Ectodermal cell (in vitro differentiated cells): Measurements from ENCODE around the gene FRAS1.

Experiments used
- H3K27ac ChIP-seq: 2 replicates; pipeline ENCODE4 v1.7.0; 2013; ENCODE audit warnings: mild to moderate bottlenecking, low read depth, low read length; ENCODE audit not compliant: insufficient read depth, poor library complexity, severe bottlenecking
- H3K27me3 ChIP-seq: 2 replicates; pipeline ENCODE4 v1.7.0; 2013; ENCODE audit warnings: mild to moderate bottlenecking, low read length; ENCODE audit not compliant: insufficient read depth, control insufficient read depth, poor library complexity, severe bottlenecking
- H3K36me3 ChIP-seq: one replicate; pipeline ENCODE4 v1.7.0; 2013; ENCODE audit warnings: low read length; ENCODE audit not compliant: control insufficient read depth, insufficient read depth
- H3K4me1 ChIP-seq: one replicate; pipeline ENCODE4 v1.7.0; 2013; ENCODE audit warnings: low read length; ENCODE audit not compliant: control insufficient read depth, insufficient read depth
- H3K4me3 ChIP-seq: 2 replicates; pipeline ENCODE4 v1.7.0; 2013; ENCODE audit warnings: low read depth, low read length, control low read depth; ENCODE audit not compliant: insufficient read depth
- H3K9me3 ChIP-seq: 2 replicates; pipeline ENCODE4 v1.7.0; 2013; ENCODE audit warnings: mild to moderate bottlenecking, low read length, moderate library complexity; ENCODE audit not compliant: control insufficient read depth
- WGBS, 2 experiments: methylation state at CpG; one replicate each; pipeline ENCODE4 v1.1.7; 2013; ENCODE audit warnings: missing lambda C conversion rate in 2 of 2; 5-methylcytosine and 5-hydroxymethylcytosine counted together

FRAS1 gene

DNA sequence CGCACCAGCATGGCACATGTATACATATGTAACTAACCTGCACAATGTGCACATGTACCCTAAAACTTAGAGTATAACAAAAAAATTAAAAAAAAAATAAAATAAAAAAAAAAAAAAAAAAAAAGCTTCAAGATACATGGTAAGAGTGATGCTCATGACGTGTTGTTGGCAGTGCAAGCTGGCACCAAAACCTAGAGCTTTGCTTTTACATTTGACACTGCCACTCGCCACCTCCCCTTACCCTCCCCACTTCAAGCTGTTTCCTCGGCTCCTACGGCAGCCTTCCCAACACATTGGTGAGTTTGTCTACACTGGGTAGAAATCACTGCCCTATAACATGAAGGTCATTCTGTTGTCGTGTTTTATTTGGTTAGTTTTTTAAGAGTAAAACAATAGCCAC is 296.8 kb downstream of the FRAS1 start:
- WGBS, 2 experiments: 60 to 78% methylated on average over 5 of the region's 6 CpGs
- Histone ChIP-seq H3K4me1 (peaks cover 5% of the 10 kb centered on the region), H3K4me3 (no peak overlapping the region), H3K36me3 (no peaks in the 10 kb centered on the region), H3K27ac (no peak overlapping the region), H3K27me3 (no peaks in the 10 kb centered on the region), H3K9me3 (no peaks in the 10 kb centered on the region)

DNA sequence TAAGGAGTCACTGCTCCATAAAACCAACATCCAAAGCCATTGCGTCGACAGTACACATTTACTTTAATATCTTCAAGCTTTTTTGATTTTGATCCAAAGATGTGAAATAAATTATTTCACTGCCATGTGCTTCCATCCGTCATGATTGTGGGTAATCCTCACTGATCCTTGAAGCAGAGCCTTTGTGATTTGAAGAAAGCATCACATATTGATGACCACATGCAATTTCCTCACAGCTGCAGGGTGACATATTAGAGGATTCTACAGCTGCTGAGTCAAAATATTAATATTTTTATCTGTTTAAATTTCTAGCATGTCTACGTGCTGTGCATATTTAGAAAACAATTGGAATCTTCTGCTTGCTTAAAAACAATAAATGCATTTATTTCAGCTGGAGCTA is 297.7 kb downstream of the FRAS1 start:
- no peak overlapping the region for H3K27ac ChIP-seq

DNA sequence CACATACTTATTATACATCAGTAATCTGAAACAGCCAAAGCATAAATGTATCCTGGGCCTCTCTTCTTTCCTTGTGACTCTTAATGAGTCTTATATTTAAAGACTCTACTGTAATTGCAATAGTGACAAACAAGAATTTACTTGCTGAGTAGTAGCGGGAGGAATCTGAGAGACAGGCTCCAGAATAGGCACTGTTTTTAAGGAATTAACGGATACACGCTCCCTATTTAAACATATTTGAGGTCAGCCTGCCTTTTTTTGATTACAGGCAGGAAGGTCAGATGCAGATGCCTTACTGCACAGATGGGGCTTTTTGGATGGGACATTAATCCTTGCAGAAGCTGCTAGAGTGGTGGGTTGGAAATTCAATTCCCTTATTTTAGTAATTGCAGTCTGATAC is 298.2 kb downstream of the FRAS1 start:
- H3K27me3 ChIP-seq: no peaks in the 10 kb centered on the region
- no peaks in the 10 kb centered on the region for H3K36me3 ChIP-seq
- H3K27ac ChIP-seq: no peak overlapping the region
- 92 to 96% methylated on average over 3 of the region's 3 CpGs for WGBS, 2 experiments
- H3K9me3 ChIP-seq: no peaks in the 10 kb centered on the region
- H3K4me3 ChIP-seq: no peak overlapping the region
- H3K4me1 ChIP-seq: peaks cover 5% of the 10 kb centered on the region

More for the DNA sequence above, 297.7 kb downstream of the FRAS1 start:
- Histone ChIP-seq H3K4me1 (peaks cover 5% of the 10 kb centered on the region), H3K36me3 (no peaks in the 10 kb centered on the region), H3K4me3 (no peak overlapping the region), H3K27me3 (no peaks in the 10 kb centered on the region), H3K9me3 (no peaks in the 10 kb centered on the region)
- 89 to 91% methylated on average over 1 to 4 of the region's 4 CpGs for WGBS, 2 experiments

DNA sequence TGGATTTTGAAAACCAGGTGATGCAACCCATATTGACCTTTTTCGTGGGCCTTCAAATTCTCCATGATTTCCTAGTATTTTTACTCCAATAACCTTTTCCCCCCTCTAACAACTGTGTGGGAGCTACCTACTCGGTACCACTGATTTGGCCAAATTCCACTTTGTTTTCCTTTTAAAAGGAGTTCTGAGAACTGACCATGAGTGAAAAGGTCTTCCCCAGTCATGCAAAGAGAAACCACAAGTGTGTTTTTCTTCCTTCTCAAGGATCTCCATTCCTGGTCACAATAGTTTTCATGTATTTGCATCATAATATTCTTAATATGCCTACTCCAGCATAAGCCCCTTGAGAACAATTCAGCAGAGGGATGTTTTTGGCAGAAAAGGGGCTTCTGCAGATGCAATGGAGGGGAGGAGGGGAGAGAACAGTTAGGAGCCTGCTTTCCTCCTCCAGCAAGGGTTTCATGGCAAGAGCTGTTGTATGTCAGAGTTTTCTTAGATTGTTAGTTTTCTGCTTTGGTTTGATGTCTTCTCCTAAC is 299.2 kb downstream of the FRAS1 start:
- no peaks in the 10 kb centered on the region for H3K27me3 ChIP-seq
- H3K27ac ChIP-seq: no peak overlapping the region
- H3K36me3 ChIP-seq: no peaks in the 10 kb centered on the region
- no peaks in the 10 kb centered on the region for H3K9me3 ChIP-seq
- 85 to 86% methylated on average over 2 of the region's 2 CpGs for WGBS, 2 experiments
- no peak overlapping the region for H3K4me3 ChIP-seq
- peaks cover 5% of the 10 kb centered on the region for H3K4me1 ChIP-seq

- 90 to 91% methylated on average over 1 of the region's 1 CpG for WGBS, 2 experiments
Measured at GRCh38 chr4:78357122-78357521, 300.0 kb downstream of the FRAS1 start.

GRCh38 chr4:78360466-78360865 is 303.3 kb downstream of the FRAS1 start:
- no peak overlapping the region for H3K27ac ChIP-seq
- WGBS, 2 experiments: 62 to 63% methylated on average over 3 of the region's 3 CpGs
- H3K4me3 ChIP-seq: no peak overlapping the region
- no peaks in the 10 kb centered on the region for H3K36me3 ChIP-seq
- H3K4me1 ChIP-seq: no peaks in the 10 kb centered on the region
- no peaks in the 10 kb centered on the region for H3K9me3 ChIP-seq
- H3K27me3 ChIP-seq: no peaks in the 10 kb centered on the region

More at GRCh38 chr4:78357122-78357521, 300.0 kb downstream of the FRAS1 start:
- no peaks in the 10 kb centered on the region for H3K9me3 ChIP-seq
- H3K27ac ChIP-seq: no peak overlapping the region
- no peak overlapping the region for H3K4me3 ChIP-seq
- H3K36me3 ChIP-seq: no peaks in the 10 kb centered on the region
- no peaks in the 10 kb centered on the region for H3K27me3 ChIP-seq
- peaks cover 5% of the 10 kb centered on the region for H3K4me1 ChIP-seq

- 73 to 89% methylated on average over 1 to 4 of the region's 4 CpGs for WGBS, 2 experiments
- H3K4me3 ChIP-seq: no peak overlapping the region
- no peak overlapping the region for H3K27ac ChIP-seq
- H3K9me3 ChIP-seq: no peaks in the 10 kb centered on the region
- no peaks in the 10 kb centered on the region for H3K36me3 ChIP-seq
- H3K27me3 ChIP-seq: no peaks in the 10 kb centered on the region
- H3K4me1 ChIP-seq: no peaks in the 10 kb centered on the region
Measured at GRCh38 chr4:78361621-78362120, 304.5 kb downstream of the FRAS1 start.

GRCh38 chr4:78362310-78362709 is 305.2 kb downstream of the FRAS1 start:
- Histone ChIP-seq H3K9me3 (no peaks in the 10 kb centered on the region), H3K36me3 (no peaks in the 10 kb centered on the region), H3K27ac (no peak overlapping the region), H3K4me1 (no peaks in the 10 kb centered on the region), H3K27me3 (no peaks in the 10 kb centered on the region), H3K4me3 (no peak overlapping the region)
- WGBS, 2 experiments: 82 to 84% methylated on average over 6 of the region's 6 CpGs

DNA sequence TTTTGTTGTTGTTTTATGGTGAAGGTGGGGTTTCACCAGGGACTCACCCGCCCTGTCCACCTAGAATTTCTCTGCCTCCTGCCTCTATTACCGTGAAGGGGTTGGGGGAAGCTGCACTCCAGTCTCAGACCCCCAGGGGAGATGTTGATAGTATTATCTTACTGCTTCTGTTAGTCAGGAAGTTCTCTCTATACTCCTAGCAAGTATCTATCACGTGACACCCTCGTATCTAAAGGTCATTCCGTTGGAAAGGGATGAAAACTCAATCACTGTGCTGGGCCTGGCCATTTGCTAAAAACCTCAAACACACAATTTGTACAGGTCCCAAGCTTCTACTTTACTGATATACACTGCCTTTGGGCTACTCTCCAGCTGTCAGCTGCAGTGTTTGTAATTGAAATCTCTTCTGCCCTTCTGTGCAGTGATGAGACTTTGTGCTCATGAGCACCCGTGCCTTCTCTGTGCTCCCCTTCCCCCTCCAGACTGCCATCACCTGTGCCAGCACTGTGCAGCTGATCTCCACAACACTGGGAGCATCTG is 306.0 kb downstream of the FRAS1 start:
- Histone ChIP-seq H3K4me1 (no peaks in the 10 kb centered on the region), H3K27me3 (no peaks in the 10 kb centered on the region), H3K36me3 (no peaks in the 10 kb centered on the region), H3K4me3 (no peak overlapping the region), H3K27ac (no peak overlapping the region), H3K9me3 (no peaks in the 10 kb centered on the region)
- 81 to 88% methylated on average over 5 to 6 of the region's 6 CpGs for WGBS, 2 experiments

DNA sequence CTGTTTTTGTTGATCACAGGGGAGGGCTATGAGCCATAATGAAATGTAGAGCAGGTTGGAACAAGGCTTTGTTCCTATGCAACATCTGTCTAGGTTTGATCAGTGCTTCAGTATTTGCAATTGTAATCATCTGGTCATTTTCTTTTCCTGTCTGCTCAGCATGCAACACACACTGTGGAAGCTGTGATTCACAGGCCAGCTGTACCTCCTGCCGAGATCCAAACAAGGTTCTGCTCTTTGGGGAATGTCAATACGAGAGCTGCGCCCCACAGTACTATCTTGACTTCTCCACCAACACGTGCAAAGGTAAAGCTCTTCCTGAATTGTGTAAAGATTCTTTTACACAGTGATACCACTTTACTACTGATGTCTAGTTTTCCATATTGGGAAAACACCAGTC is 312.6 kb downstream of the FRAS1 start:
- Histone ChIP-seq H3K36me3 (no peaks in the 10 kb centered on the region), H3K4me1 (peaks cover 14% of the 10 kb centered on the region), H3K27ac (no peak overlapping the region), H3K9me3 (no peaks in the 10 kb centered on the region), H3K4me3 (no peak overlapping the region), H3K27me3 (no peaks in the 10 kb centered on the region)
- WGBS, 2 experiments: 13 to 20% methylated on average over 4 of the region's 4 CpGs
